Coronary artery (tissue), 2 donors: ENCODE measurements around the gene LZTS3.
"Not testable (repeated sequence)": the region's sequence is repeated elsewhere in the genome, so short reads cannot be mapped to it uniquely, and the experiment has no call there.

Source experiments
- DNase-seq: peaks from one replicate; pipeline ENCODE4 v3.0.0-alpha.2; 2017; ENCODE audit warnings: low spot score
- H3K27ac ChIP-seq, 2 donors: fragments of 200-600 bp; sonication (generic); one replicate each; pipeline ENCODE4 v1.5.1; 2016 to 2019
- H3K4me3 ChIP-seq: fragments of 200-600 bp; sonication (generic); 2 replicates; pipeline ENCODE4 v1.5.1; 2016; ENCODE audit warnings: mild to moderate bottlenecking, moderate library complexity
- TF ChIP-seq, protein P1 (sequence below): fragments of 200-600 bp; sonication (generic); IDR thresholded peaks from one replicate; pipeline ENCODE4 v1.5.1; 2019; ENCODE audit warnings: antibody characterized with exemption

LZTS3 gene

DNA sequence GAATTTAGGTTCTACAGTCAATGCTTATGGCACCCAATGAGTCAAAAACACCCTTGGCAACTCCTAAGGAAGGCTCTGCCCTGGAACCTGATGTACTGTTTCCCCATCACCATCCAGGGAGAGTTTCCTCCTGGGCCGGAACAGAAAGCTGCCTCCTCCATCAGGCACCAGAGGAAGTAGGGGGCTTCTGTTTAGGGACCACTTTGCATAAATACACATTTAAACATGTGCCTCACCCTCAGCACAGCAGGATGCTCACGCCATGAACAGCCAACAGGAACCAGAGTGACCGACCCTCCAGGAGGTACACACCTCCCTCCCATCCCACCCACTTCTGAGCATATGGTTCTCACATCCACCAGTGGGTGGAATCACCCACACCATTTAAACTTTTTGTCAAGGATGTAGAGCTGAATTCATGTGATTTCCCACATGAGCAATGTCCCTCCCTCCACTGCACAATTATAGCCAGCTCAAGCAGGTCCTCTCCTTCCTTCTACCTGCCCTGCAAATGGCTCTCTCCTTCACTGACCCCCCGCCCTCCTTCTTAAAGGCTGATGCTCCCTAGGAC lies 16.3 kb upstream of the LZTS3 start:
- DNase-seq, result no peak
- H3K4me3 ChIP-seq, result no peak overlapping the region
- no peak overlapping the region for H3K27ac ChIP-seq
- TF ChIP-seq, protein P1, sequence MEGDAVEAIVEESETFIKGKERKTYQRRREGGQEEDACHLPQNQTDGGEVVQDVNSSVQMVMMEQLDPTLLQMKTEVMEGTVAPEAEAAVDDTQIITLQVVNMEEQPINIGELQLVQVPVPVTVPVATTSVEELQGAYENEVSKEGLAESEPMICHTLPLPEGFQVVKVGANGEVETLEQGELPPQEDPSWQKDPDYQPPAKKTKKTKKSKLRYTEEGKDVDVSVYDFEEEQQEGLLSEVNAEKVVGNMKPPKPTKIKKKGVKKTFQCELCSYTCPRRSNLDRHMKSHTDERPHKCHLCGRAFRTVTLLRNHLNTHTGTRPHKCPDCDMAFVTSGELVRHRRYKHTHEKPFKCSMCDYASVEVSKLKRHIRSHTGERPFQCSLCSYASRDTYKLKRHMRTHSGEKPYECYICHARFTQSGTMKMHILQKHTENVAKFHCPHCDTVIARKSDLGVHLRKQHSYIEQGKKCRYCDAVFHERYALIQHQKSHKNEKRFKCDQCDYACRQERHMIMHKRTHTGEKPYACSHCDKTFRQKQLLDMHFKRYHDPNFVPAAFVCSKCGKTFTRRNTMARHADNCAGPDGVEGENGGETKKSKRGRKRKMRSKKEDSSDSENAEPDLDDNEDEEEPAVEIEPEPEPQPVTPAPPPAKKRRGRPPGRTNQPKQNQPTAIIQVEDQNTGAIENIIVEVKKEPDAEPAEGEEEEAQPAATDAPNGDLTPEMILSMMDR, result no peak

DNA sequence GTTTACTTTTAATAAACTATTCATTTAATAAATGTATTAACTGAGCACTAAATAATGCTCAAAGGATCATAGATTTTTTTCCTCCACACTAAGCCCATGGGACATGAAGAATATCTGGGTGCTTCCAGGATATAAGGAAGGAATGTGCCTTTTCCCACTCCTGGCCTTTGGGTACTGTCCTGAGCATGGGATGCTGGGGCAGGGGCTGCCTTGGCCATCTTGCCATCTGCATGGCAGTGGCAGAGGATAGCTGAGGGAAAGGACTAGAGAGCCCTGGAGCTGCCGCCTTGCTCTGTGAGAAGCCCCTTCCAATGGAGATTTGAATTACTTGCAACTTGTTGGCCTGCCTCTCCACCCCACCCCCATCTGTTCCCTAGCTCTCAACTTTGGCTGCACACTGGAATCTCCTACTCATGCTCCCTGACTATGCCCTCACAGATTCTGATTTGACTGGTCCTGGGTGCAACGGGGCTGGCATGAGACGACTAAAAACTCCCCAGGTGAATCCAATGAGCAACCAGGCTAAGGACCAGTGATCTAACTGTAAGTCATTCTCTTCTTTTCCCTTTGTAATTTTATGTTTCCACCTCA lies 15.6 kb upstream of the LZTS3 start:
- H3K4me3 ChIP-seq, result no peak overlapping the region
- no peak for DNase-seq
- H3K27ac ChIP-seq, result no peak overlapping the region
- TF ChIP-seq, protein P1, result no peak

DNA sequence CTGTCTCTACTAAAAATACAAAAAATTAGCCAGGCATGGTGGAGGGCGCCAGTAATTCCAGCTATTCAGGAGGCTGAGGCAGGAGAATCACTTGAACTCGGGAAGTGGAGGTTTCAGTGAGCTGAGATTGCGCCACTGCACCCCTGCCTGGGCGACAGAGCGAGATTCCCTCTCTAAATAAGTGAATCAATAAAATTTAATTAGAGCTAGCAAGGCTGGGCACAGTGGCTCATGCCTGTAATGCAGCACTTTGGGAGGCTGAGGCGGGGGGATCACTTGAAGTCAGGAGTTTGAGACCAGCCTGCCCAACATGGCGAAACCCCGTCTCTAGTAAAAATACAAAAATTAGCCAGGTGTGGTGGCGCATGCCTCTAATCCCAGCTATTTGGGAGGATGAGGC lies 14.5 kb upstream of the LZTS3 start:
- not testable (repeated sequence) for H3K27ac ChIP-seq, DNase-seq, H3K4me3 ChIP-seq

DNA sequence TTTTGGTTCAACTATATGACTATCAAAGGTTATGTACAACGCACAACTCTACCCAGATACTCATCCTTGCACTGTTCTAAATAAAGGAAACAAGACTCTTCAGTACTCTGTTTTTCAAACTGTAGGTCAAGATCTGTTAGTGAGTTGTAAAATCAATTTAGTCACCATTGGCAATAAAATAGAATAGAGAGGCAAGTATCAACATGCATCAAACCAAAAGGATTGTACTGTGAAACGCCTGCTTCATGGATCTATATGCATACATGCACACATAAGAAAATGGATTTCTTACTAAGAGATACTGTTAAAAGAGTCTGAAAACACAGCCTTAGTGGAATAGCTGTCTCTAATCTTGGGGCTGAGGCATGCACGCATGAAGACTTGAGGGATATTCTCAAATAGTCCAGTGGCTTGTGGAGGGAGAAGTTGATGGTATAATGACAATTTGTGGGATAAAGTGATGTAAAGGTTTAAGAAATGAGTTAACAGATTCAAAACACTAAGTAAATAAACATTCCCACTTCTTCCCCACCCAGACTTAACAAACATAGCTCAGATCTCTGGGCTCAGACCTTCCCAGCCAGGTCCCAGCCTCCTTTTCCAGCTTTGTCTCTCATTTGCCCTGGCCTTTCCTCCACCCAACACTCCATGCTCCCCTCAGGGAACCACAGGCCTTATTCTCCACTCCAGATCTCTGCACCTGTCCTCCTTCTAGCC lies 10.7 kb upstream of the LZTS3 start:
- TF ChIP-seq, protein P1, result no peak
- no peak overlapping the region for H3K27ac ChIP-seq
- no peak for DNase-seq
- no peak overlapping the region for H3K4me3 ChIP-seq

DNA sequence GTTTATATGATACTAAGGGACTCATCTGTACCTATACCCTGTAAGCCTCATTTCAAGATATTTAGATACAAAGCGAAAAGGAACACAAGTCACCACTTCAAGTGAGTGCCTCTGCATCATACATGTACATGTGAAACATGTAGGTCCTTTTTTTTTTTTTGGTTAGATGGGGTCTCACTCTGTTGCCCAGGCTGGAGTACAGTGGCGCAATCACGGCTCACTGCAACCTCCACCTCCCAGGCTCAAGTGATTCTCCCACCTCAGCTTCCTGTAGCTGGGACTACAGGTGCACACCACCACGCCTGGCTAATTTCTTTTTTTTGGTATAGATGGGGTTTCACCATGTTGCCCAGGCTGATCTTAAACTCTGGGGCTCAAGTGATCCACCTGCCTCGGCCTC lies 9.1 kb upstream of the LZTS3 start:
- not testable (repeated sequence) for H3K27ac ChIP-seq, H3K4me3 ChIP-seq, DNase-seq

DNA sequence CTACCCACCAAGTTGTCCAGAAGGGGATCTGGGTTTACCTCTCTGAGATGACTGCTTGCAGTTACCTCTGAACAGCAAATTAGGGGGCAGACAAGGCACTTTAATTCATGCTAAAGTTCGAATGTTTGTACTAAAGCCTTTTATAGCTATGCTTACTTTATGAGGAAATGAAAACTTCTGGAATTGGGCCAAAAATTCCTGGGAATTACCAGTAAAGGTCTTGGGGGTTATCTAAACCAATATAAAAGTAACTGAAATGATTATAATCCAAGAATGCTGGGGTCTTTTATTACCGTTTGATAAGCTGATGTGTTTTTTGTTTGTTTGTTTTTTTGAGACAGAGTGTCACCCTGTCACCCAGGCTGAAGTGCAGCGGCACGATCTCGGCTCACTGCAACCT lies 7.9 kb upstream of the LZTS3 start:
- DNase-seq, result no peak
- TF ChIP-seq, protein P1, result no peak
- Histone ChIP-seq H3K4me3 (no peak overlapping the region), H3K27ac (no peak overlapping the region)

DNA sequence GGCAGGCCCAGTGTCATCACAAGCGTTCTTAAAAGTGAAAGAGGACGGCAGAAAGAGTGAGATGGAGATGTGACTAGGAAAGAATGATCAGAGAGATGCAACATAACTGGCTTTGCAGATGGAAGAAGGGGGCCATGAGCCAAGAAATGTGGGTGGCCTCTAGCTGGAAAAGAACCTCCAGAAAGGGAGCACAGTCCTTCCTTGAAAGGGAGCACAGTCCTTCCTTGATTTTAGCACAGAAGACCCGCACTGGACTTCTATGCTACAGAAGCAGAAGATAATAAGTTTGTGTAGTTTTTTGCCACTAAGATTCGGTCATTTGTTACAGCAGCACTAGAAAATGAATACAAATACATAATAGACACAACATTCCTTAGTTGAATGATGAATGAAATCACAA lies 7.0 kb upstream of the LZTS3 start:
- Histone ChIP-seq H3K27ac (no peak overlapping the region), H3K4me3 (no peak overlapping the region)
- DNase-seq, result no peak
- TF ChIP-seq, protein P1, result no peak
